Endothelial cell of umbilical vein (primary cell): ENCODE results near the gene WIPF3. TPM values are rescaled to one million over a fixed set of nuclear protein-coding genes. Genes with fewer than 3 reads are reported as not detected.

Experiments used
- BruUV-seq: library from RNA; stranded (reverse); fragments of 400-500 nt; replicated peaks from 2 replicates; lab custom pipeline; 2021; lab: Mats Ljungman, UMichigan
- CTCF ChIA-PET: fragments of 300-600, 350-600 bp; sonication (Branson Sonifier 250); formaldehyde crosslinking; loops from one replicate; lab custom pipeline; 2021; ENCODE audit warnings: antibody characterized with exemption, inconsistent platforms; lab: Charles Lee
- POLR2A ChIA-PET: fragments of 300-600, 350-600 bp; sonication (Branson Sonifier 250); formaldehyde crosslinking; loops from one replicate; lab custom pipeline; 2021; ENCODE audit warnings: antibody characterized with exemption, inconsistent platforms; lab: Charles Lee
- DNase-seq: peaks from one replicate; pipeline ENCODE4 v3.0.0-alpha.2; 2011; ENCODE audit warnings: low read depth, low spot score
- FAIRE-seq: peaks from 2 replicates; lab custom pipeline; 2011; peaks lifted over from hg19 to GRCh38; lab: Jason Lieb, UNC
- H2AFZ ChIP-seq: 2 replicates; pipeline ENCODE4 v1.6.0; 2012; ENCODE audit warnings: low read depth, low read length, control low read depth, inconsistent platforms
- H3K27ac ChIP-seq: 2 replicates; pipeline ENCODE4 v1.5.1; 2011; ENCODE audit warnings: low read depth, mild to moderate bottlenecking, control low read depth, low read length, moderate library complexity; ENCODE audit not compliant: insufficient read depth
- H3K27me3 ChIP-seq, 2 experiments: 2 replicates each; pipeline versions ENCODE4 v1.6.0 to v1.6.1; 2011; ENCODE audit warnings: low read length in 2 of 2, mixed read lengths in 1 of 2; ENCODE audit not compliant: control insufficient read depth in 2 of 2, insufficient read depth in 2 of 2
- H3K36me3 ChIP-seq, 2 experiments: 2 replicates in 1 of 2; 3 replicates in 1 of 2; pipeline ENCODE4 v1.5.1; 2011; ENCODE audit warnings: low read length in 2 of 2, mild to moderate bottlenecking in 1 of 2, moderate library complexity in 1 of 2; ENCODE audit not compliant: control insufficient read depth in 2 of 2, insufficient read depth in 2 of 2; ENCODE audit errors: extremely low read depth in 1 of 2
- H3K4me1 ChIP-seq: 3 replicates; pipeline ENCODE4 v1.5.1; 2011; ENCODE audit warnings: mild to moderate bottlenecking, low read length; ENCODE audit not compliant: control insufficient read depth, insufficient read depth; ENCODE audit errors: extremely low read depth
- H3K4me2 ChIP-seq: 2 replicates; pipeline ENCODE4 v1.6.1; 2011; ENCODE audit warnings: low read length, control low read depth, mixed read lengths; ENCODE audit not compliant: insufficient read depth
- H3K4me3 ChIP-seq, 3 experiments: fragments of 200-600 bp in 1 of 3; sonication (generic), shearing (Covaris generic) in 1 of 3; replicated peaks in 1 of 3; 2 replicates each; pipeline ENCODE4 v1.5.1; 2011 to 2016; ENCODE audit warnings: control low read depth in 3 of 3, low read length in 3 of 3, mild to moderate bottlenecking in 2 of 3, inconsistent platforms in 1 of 3, low read depth in 1 of 3, moderate library complexity in 1 of 3; ENCODE audit not compliant: insufficient read depth in 1 of 3
- H3K79me2 ChIP-seq: 2 replicates; pipeline ENCODE4 v1.6.0; 2012; ENCODE audit warnings: low read length, inconsistent platforms; ENCODE audit not compliant: control insufficient read depth, insufficient read depth
- H3K9ac ChIP-seq: replicated peaks from 2 replicates; pipeline ENCODE3; 2011; ENCODE audit warnings: low read length, control low read depth; ENCODE audit not compliant: insufficient read depth; ENCODE audit errors: extremely low read depth
- H3K9me1 ChIP-seq: replicated peaks from 3 replicates; pipeline ENCODE4 v1.6.0; 2011; ENCODE audit warnings: mild to moderate bottlenecking, low read length; ENCODE audit not compliant: control insufficient read depth, insufficient read depth; ENCODE audit errors: extremely low read depth
- H3K9me3 ChIP-seq: replicated peaks from 2 replicates; pipeline ENCODE4 v1.5.1; 2012; ENCODE audit warnings: low read length, inconsistent platforms; ENCODE audit not compliant: control insufficient read depth, insufficient read depth
- H4K20me1 ChIP-seq: replicated peaks from 2 replicates; pipeline ENCODE3; 2011; ENCODE audit warnings: mild to moderate bottlenecking, low read length; ENCODE audit not compliant: control insufficient read depth, insufficient read depth; ENCODE audit errors: extremely low read depth
- CTCF ChIP-seq, 2 donors: IDR thresholded peaks; 1 replicate in 1 of 2; 2 replicates in 1 of 2; pipeline ENCODE4 v1.5.1; 2011; ENCODE audit warnings: low read length in 2 of 2, mild to moderate bottlenecking in 2 of 2, moderate library complexity in 2 of 2, control low read depth in 1 of 2, inconsistent platforms in 1 of 2, low read depth in 1 of 2; ENCODE audit not compliant: insufficient read depth in 1 of 2; ENCODE audit errors: extremely low read depth in 1 of 2
- EZH2 ChIP-seq: IDR thresholded peaks from 2 replicates; pipeline ENCODE4 v1.6.1; 2012; ENCODE audit warnings: borderline replicate concordance, low read depth, mild to moderate bottlenecking, moderate library complexity, low read length, inconsistent platforms; ENCODE audit not compliant: severe bottlenecking
- FOS ChIP-seq: IDR thresholded peaks from 2 replicates; pipeline ENCODE4 v1.6.1; 2011; ENCODE audit warnings: mild to moderate bottlenecking, low read length, moderate library complexity, borderline replicate concordance; ENCODE audit not compliant: insufficient read depth
- GATA2 ChIP-seq: IDR thresholded peaks from 2 replicates; pipeline ENCODE4 v1.7.0; 2011; ENCODE audit warnings: low read depth, mild to moderate bottlenecking, moderate library complexity, mixed read lengths, low read length; ENCODE audit not compliant: insufficient read length, insufficient read depth
- JUN ChIP-seq: IDR thresholded peaks from 2 replicates; pipeline ENCODE4 v1.6.1; 2011; ENCODE audit warnings: borderline replicate concordance, low read depth; ENCODE audit not compliant: insufficient read length, insufficient read depth
- MAX ChIP-seq: IDR thresholded peaks from 2 replicates; pipeline ENCODE4 v1.6.1; 2011; ENCODE audit not compliant: insufficient read depth, insufficient read length
- MYC ChIP-seq: IDR thresholded peaks from one replicate; pipeline ENCODE4 v1.6.1; 2011; ENCODE audit warnings: mild to moderate bottlenecking, low read depth, low read length
- POLR2A ChIP-seq: IDR thresholded peaks from 2 replicates; pipeline ENCODE4 v1.6.1; 2012; ENCODE audit warnings: low read depth, mild to moderate bottlenecking, control low read depth, low read length
- POLR2AphosphoS5 ChIP-seq: IDR thresholded peaks from 2 replicates; pipeline ENCODE4 v1.6.1; 2012; ENCODE audit warnings: low read depth, mild to moderate bottlenecking, control low read depth, low read length, moderate library complexity; ENCODE audit not compliant: insufficient read depth
- dilution Hi-C: fragments of 300-500 bp; cut with MboI; formaldehyde crosslinking; loops from one replicate; pipeline ENCODE4 v1.15.0; 2019; ENCODE audit warnings: low sequenced_read_pairs; ENCODE audit not compliant: extremely low pct_ligation_motif_present
- intact Hi-C: fragments of 100-400 bp; cut with micrococcal nuclease; formaldehyde crosslinking; loops from one replicate; pipeline ENCODE4 v1.10.0; 2022
- polyA plus RNA-seq, 4 experiments: library from polyadenylated mRNA; depleted of rRNA in 3 of 4; stranded (reverse) in 3 of 4; unstranded in 1 of 4; fragments of >200 nt; gene quantifications; 2 replicates each; pipeline versions ENCODE4 v1.2.1 to v1.2.3, GENCODE V29; 2011 to 2012; ENCODE audit warnings: missing spikeins in 1 of 4
- total RNA-seq: library from RNA; stranded (reverse); gene quantifications from 2 replicates; pipeline ENCODE4 v1.2.3, GENCODE V29; 2021

The WIPF3 gene
- total and polyA plus RNA-seq, 2 donors (not counting 3 experiments of a cell fraction or from before 2014, with no cell fraction given): 0.01 to 0.35 TPM

- no peaks in the 10 kb centered on the region for H3K27me3 ChIP-seq
- H3K4me1 ChIP-seq: no peaks in the 10 kb centered on the region
- H3K9me3 ChIP-seq: no peaks in the 10 kb centered on the region
- ChIA-PET POLR2A (no interaction called here), CTCF (interaction anchor here (1.1 to 4.7 kb wide), 2 partner anchors 47 to 289 kb away, joined by 3 to 88 read pairs; no protein-coding TSS in a partner anchor)
- BruUV-seq: no TSS peak
- H2AFZ ChIP-seq: no peak overlapping the region
- no peak for FAIRE-seq
- dilution Hi-C loops (no loop called here), intact Hi-C loops (no loop called here)
- no peaks in the 10 kb centered on the region for H3K9me1 ChIP-seq
- no peak for TF ChIP-seq MYC
- TF ChIP-seq JUN: no peak
- no peak for TF ChIP-seq EZH2
- no peak for TF ChIP-seq CTCF (IDR thresholded peaks at IDR 0.05; ENCODE audit: extremely low read depth in 1 of 2, insufficient read depth in 1 of 2, low read depth in 1 of 2, low read length in 2 of 2)
- TF ChIP-seq POLR2A: no peak
- TF ChIP-seq GATA2: no peak
- TF ChIP-seq POLR2AphosphoS5: no peak
- no peak for TF ChIP-seq FOS
- no peak for TF ChIP-seq MAX
- no peaks in the 10 kb centered on the region for H3K79me2 ChIP-seq
- H4K20me1 ChIP-seq: no peaks in the 10 kb centered on the region
- no peak overlapping the region for H3K4me3 ChIP-seq
- no peak for DNase-seq
- no peak overlapping the region for H3K9ac ChIP-seq
- H3K36me3 ChIP-seq: peaks cover 6 to 46% of the 10 kb centered on the region in 2 experiments
- no peak overlapping the region for H3K4me2 ChIP-seq
- H3K27ac ChIP-seq: no peak overlapping the region
These were observed 118.4 kb downstream of the WIPF3 start for GRCh38 chr7:29924684-29925083.
